ENCODE measurements around the gene B3GNT9.

The B3GNT9 gene

DNA sequence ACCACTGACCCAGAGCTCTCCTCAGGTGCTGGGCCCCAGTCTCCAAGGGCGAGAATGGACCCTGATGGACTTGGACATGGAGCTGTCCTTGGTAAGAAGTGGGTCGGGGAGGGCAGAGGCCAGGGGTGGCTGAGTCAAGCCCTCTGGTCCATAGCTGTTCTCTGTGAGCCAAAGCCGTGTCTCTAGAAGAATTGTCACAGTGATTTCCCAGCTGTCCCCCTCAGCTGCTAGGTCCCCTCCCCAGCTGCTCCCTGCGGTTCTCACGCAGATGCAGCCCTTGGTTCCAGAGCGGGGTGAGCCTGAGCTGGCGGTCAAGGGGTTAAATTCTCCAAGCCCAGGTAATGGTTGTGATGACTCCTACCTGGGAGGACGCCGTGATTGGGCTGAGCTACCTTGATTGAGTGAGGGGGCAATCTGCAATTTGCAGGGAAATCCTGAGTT lies 18.2 kb upstream of the B3GNT9 start:
- H3K9ac ChIP-seq (ENCODE audit: low read length), result no peak overlapping the region
- H4K8ac ChIP-seq (ENCODE audit: low read depth, low read length), result no peak overlapping the region
- WGBS (ENCODE audit: extremely low coverage, insufficient coverage, insufficient read length), result no CpG with 5 or more reads among the region's 9 CpGs
- H2AFZ ChIP-seq (ENCODE audit: insufficient read depth, low read length, poor library complexity), result no peak overlapping the region
- H3K36me3 ChIP-seq (ENCODE audit: control insufficient read depth in 1 of 2, insufficient read depth in 2 of 2, low read length in 2 of 2), result no peaks in the 10 kb centered on the region
- H3K4me2 ChIP-seq (ENCODE audit: low read length), result no peak overlapping the region
- no peak overlapping the region for H2BK5ac ChIP-seq (ENCODE audit: low read depth, low read length, poor library complexity)
- peaks cover 5% of the 10 kb centered on the region for H3K79me1 ChIP-seq (ENCODE audit: low read length)
- no peak overlapping the region for H3K14ac ChIP-seq (ENCODE audit: low read length)
- peaks cover 1% of the 10 kb centered on the region for H3K79me2 ChIP-seq (ENCODE audit: control insufficient read depth, insufficient read depth, low read length, poor library complexity)
- H3K4me1 ChIP-seq (ENCODE audit: control insufficient read depth in 1 of 2, insufficient read depth in 2 of 2, low read length in 2 of 2), result peaks cover 14 to 24% of the 10 kb centered on the region in 2 experiments
- H4K91ac ChIP-seq (ENCODE audit: low read depth, low read length), result no peak overlapping the region
- H2BK12ac ChIP-seq (ENCODE audit: low read length), result no peak overlapping the region
- H3K4ac ChIP-seq (ENCODE audit: low read depth, low read length), result no peak overlapping the region
- no peak overlapping the region for H4K12ac ChIP-seq (ENCODE audit: low read depth, low read length)
- no peak overlapping the region for H2BK120ac ChIP-seq (ENCODE audit: insufficient read depth, low read length, poor library complexity)
- H3K27ac ChIP-seq (ENCODE audit: low read depth, low read length), result no peak overlapping the region
- no peak for DNase-seq
- H3K9me3 ChIP-seq (ENCODE audit: insufficient read depth, low read depth, low read length), result peaks cover 4% of the 10 kb centered on the region
- no peak overlapping the region for H3K4me3 ChIP-seq (ENCODE audit: low read depth, low read length)
- H3K27me3 ChIP-seq (ENCODE audit: insufficient read depth, low read length), result peaks cover 62% of the 10 kb centered on the region
- no peak overlapping the region for H3K18ac ChIP-seq (ENCODE audit: low read length)
- no peak overlapping the region for H3K23ac ChIP-seq (ENCODE audit: low read length)
- no peak overlapping the region for H2AK5ac ChIP-seq (ENCODE audit: low read length)

DNA sequence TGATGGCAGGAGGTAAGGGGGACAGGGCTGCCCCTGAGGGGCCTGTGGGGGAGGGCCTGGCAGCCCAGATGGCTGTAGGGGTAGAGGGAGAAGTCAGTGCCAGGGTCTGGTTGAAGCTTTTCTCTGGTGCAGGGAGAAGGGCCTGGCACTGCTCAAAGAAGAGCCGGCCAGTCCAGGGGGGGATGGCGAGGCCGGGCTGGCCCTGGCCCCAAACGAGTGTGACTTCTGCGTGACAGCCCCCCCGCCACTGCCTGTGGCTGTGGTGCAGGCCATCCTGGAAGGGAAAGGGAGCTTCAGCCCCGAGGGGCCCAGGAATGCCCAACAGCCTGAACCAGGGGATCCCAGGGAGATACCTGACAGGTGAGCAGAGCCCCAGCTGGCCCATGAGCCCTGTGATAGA lies 16.8 kb upstream of the B3GNT9 start:
- Histone ChIP-seq H4K91ac (ENCODE audit: low read depth, low read length) (no peak overlapping the region), H3K36me3 (ENCODE audit: control insufficient read depth in 1 of 2, insufficient read depth in 2 of 2, low read length in 2 of 2) (no peaks in the 10 kb centered on the region), H3K27me3 (ENCODE audit: insufficient read depth, low read length) (peaks cover 66% of the 10 kb centered on the region), H3K79me1 (ENCODE audit: low read length) (peaks cover 5% of the 10 kb centered on the region), H3K9me3 (ENCODE audit: insufficient read depth, low read depth, low read length) (peaks cover 11% of the 10 kb centered on the region), H3K14ac (ENCODE audit: low read length) (no peak overlapping the region), H3K79me2 (ENCODE audit: control insufficient read depth, insufficient read depth, low read length, poor library complexity) (peaks cover 1% of the 10 kb centered on the region), H3K4ac (ENCODE audit: low read depth, low read length) (no peak overlapping the region), H2BK5ac (ENCODE audit: low read depth, low read length, poor library complexity) (no peak overlapping the region), H3K4me1 (ENCODE audit: control insufficient read depth in 1 of 2, insufficient read depth in 2 of 2, low read length in 2 of 2) (peaks cover 20 to 31% of the 10 kb centered on the region in 2 experiments), H4K8ac (ENCODE audit: low read depth, low read length) (no peak overlapping the region), H3K27ac (ENCODE audit: low read depth, low read length) (no peak overlapping the region), H3K4me2 (ENCODE audit: low read length) (no peak overlapping the region), H4K12ac (ENCODE audit: low read depth, low read length) (no peak overlapping the region), H3K18ac (ENCODE audit: low read length) (no peak overlapping the region), H3K9ac (ENCODE audit: low read length) (no peak overlapping the region), H2BK120ac (ENCODE audit: insufficient read depth, low read length, poor library complexity) (no peak overlapping the region), H3K4me3 (ENCODE audit: low read depth, low read length) (peak overlapping the region; percentile 14), H2BK12ac (ENCODE audit: low read length) (no peak overlapping the region), H2AK5ac (ENCODE audit: low read length) (no peak overlapping the region), H2AFZ (ENCODE audit: insufficient read depth, low read length, poor library complexity) (no peak overlapping the region), H3K23ac (ENCODE audit: low read length) (no peak overlapping the region)
- WGBS (ENCODE audit: extremely low coverage, insufficient coverage, insufficient read length), result no CpG with 5 or more reads among the region's 7 CpGs
- DNase-seq, result no peak

DNA sequence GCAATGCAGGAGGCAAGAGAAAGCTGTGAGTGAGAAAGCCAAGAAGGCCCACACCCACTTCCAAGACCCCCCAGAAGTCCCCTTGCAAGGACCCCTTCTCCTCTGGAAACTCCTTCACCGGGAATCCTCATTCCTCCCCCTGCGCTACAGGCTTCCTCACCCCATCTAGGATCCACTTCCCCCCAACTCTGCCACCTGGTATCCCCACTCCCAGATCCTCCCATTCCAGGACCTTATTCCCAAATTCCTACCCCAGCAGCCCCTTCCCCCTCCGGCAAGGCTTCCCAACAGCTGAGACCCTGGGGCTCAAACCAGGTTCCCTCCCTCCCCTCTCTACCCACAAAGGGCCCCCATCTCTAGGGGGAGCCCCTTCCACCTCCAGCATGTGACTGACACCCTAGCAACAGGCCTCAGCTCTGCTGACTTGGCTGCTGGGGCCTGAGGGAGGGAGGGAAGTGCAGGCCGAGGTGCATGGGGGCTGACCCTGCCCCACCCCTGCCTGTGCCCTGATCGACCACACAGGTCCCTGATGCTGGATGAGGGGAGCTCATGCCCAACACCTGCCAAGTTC lies 15.9 kb upstream of the B3GNT9 start:
- no peak overlapping the region for H2BK12ac ChIP-seq (ENCODE audit: low read length)
- no peak overlapping the region for H4K91ac ChIP-seq (ENCODE audit: low read depth, low read length)
- H3K4me3 ChIP-seq (ENCODE audit: low read depth, low read length), result no peak overlapping the region
- no peak overlapping the region for H3K4me2 ChIP-seq (ENCODE audit: low read length)
- H3K36me3 ChIP-seq (ENCODE audit: control insufficient read depth in 1 of 2, insufficient read depth in 2 of 2, low read length in 2 of 2), result no peaks in the 10 kb centered on the region
- H3K18ac ChIP-seq (ENCODE audit: low read length), result no peak overlapping the region
- H2BK5ac ChIP-seq (ENCODE audit: low read depth, low read length, poor library complexity), result no peak overlapping the region
- H2AK5ac ChIP-seq (ENCODE audit: low read length), result no peak overlapping the region
- no peak overlapping the region for H4K8ac ChIP-seq (ENCODE audit: low read depth, low read length)
- no peak overlapping the region for H3K23ac ChIP-seq (ENCODE audit: low read length)
- peaks cover 73% of the 10 kb centered on the region for H3K27me3 ChIP-seq (ENCODE audit: insufficient read depth, low read length)
- H3K79me1 ChIP-seq (ENCODE audit: low read length), result peaks cover 5% of the 10 kb centered on the region
- H3K79me2 ChIP-seq (ENCODE audit: control insufficient read depth, insufficient read depth, low read length, poor library complexity), result peaks cover 1% of the 10 kb centered on the region
- H2BK120ac ChIP-seq (ENCODE audit: insufficient read depth, low read length, poor library complexity), result no peak overlapping the region
- H3K9ac ChIP-seq (ENCODE audit: low read length), result no peak overlapping the region
- H2AFZ ChIP-seq (ENCODE audit: insufficient read depth, low read length, poor library complexity), result no peak overlapping the region
- H3K14ac ChIP-seq (ENCODE audit: low read length), result no peak overlapping the region
- H3K4me1 ChIP-seq (ENCODE audit: control insufficient read depth in 1 of 2, insufficient read depth in 2 of 2, low read length in 2 of 2), result peaks cover 20 to 32% of the 10 kb centered on the region in 2 experiments
- no peak overlapping the region for H4K12ac ChIP-seq (ENCODE audit: low read depth, low read length)
- DNase-seq, result no peak
- no peak overlapping the region for H3K4ac ChIP-seq (ENCODE audit: low read depth, low read length)
- H3K27ac ChIP-seq (ENCODE audit: low read depth, low read length), result no peak overlapping the region
- peaks cover 9% of the 10 kb centered on the region for H3K9me3 ChIP-seq (ENCODE audit: insufficient read depth, low read depth, low read length)
- WGBS (ENCODE audit: extremely low coverage, insufficient coverage, insufficient read length), result no CpG with 5 or more reads among the region's 5 CpGs

DNA sequence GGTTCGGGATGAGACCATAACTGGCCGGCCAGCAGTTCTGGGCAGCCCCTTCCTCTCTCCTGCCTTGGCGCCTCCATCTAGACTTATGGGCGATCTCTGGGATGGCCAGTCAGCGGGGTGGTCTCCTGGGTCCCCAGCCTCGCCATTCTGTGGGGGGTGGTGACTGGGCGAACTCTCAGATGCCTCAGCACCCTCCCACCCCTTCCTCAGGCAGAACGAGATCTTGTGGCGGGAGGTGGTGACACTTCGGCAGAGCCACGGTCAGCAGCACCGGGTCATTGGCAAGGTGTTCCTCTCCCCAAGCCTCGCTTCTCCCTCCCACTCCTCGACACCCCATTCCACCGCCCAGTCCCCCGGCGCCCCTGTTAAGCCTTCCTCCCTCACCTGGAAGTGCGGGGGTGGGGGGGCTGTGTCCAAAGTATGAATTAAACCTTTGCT lies 15.3 kb upstream of the B3GNT9 start:
- Histone ChIP-seq H3K23ac (ENCODE audit: low read length) (no peak overlapping the region), H2BK5ac (ENCODE audit: low read depth, low read length, poor library complexity) (no peak overlapping the region), H3K4ac (ENCODE audit: low read depth, low read length) (no peak overlapping the region), H4K12ac (ENCODE audit: low read depth, low read length) (no peak overlapping the region), H3K9me3 (ENCODE audit: insufficient read depth, low read depth, low read length) (peaks cover 8% of the 10 kb centered on the region), H3K79me2 (ENCODE audit: control insufficient read depth, insufficient read depth, low read length, poor library complexity) (peaks cover 1% of the 10 kb centered on the region), H3K79me1 (ENCODE audit: low read length) (peaks cover 5% of the 10 kb centered on the region), H2BK120ac (ENCODE audit: insufficient read depth, low read length, poor library complexity) (no peak overlapping the region), H3K27ac (ENCODE audit: low read depth, low read length) (no peak overlapping the region), H3K4me2 (ENCODE audit: low read length) (no peak overlapping the region), H3K14ac (ENCODE audit: low read length) (no peak overlapping the region), H4K8ac (ENCODE audit: low read depth, low read length) (no peak overlapping the region), H4K91ac (ENCODE audit: low read depth, low read length) (no peak overlapping the region), H3K9ac (ENCODE audit: low read length) (no peak overlapping the region), H2BK12ac (ENCODE audit: low read length) (no peak overlapping the region), H3K4me1 (ENCODE audit: control insufficient read depth in 1 of 2, insufficient read depth in 2 of 2, low read length in 2 of 2) (peaks cover 21 to 34% of the 10 kb centered on the region in 2 experiments), H3K27me3 (ENCODE audit: insufficient read depth, low read length) (peaks cover 79% of the 10 kb centered on the region), H3K18ac (ENCODE audit: low read length) (no peak overlapping the region), H3K36me3 (ENCODE audit: control insufficient read depth in 1 of 2, insufficient read depth in 2 of 2, low read length in 2 of 2) (no peaks in the 10 kb centered on the region), H3K4me3 (ENCODE audit: low read depth, low read length) (no peak overlapping the region), H2AK5ac (ENCODE audit: low read length) (no peak overlapping the region), H2AFZ (ENCODE audit: insufficient read depth, low read length, poor library complexity) (no peak overlapping the region)
- WGBS (ENCODE audit: extremely low coverage, insufficient coverage, insufficient read length), result no CpG with 5 or more reads among the region's 18 CpGs
- DNase-seq, result no peak
